A549 (cell line): Measurements from ENCODE around the gene TBC1D8. TPM values are rescaled to one million over a fixed set of nuclear protein-coding genes. Genes with fewer than 3 reads are reported as not detected.

Experiments used
- CTCF ChIP-seq: fragments of >200 bp; sonication (Bioruptor Twin); formaldehyde crosslinking; IDR thresholded peaks from 3 replicates; pipeline ENCODE4 v1.5.1; 2016
- EHF ChIP-seq: fragments of 250-450 bp; sonication (Bioruptor Pico); IDR thresholded peaks from 2 replicates; pipeline ENCODE4 v1.5.0; 2020; ENCODE audit warnings: mild to moderate bottlenecking
- EHMT2 ChIP-seq: fragments of 200-600 bp; sonication (generic); IDR thresholded peaks from 2 replicates; pipeline ENCODE4 v1.6.1; 2016; ENCODE audit warnings: antibody characterized with exemption, low read depth, mild to moderate bottlenecking, moderate library complexity
- EP300 ChIP-seq, 2 experiments: fragments of >200 bp; sonication (Bioruptor Twin); formaldehyde crosslinking; IDR thresholded peaks; 2 replicates in 1 of 2; 3 replicates in 1 of 2; pipeline ENCODE4 v1.6.1; 2016 to 2017
- FOSB ChIP-seq: fragments of 250-450 bp; sonication (Bioruptor Pico); IDR thresholded peaks from 2 replicates; pipeline ENCODE4 v1.5.0; 2020; ENCODE audit warnings: mild to moderate bottlenecking, moderate library complexity
- FOXS1 ChIP-seq: fragments of 250-450 bp; sonication (Bioruptor Pico); IDR thresholded peaks from 2 replicates; pipeline ENCODE4 v1.5.0; 2020; ENCODE audit warnings: mild to moderate bottlenecking, moderate library complexity
- GATA3 ChIP-seq: IDR thresholded peaks from 2 replicates; pipeline ENCODE4 v1.6.1; 2012; ENCODE audit warnings: borderline replicate concordance
- HES2 ChIP-seq: fragments of >200 bp; sonication (Bioruptor Twin); formaldehyde crosslinking; IDR thresholded peaks from 2 replicates; pipeline ENCODE4 v1.6.1; 2016
- HEYL ChIP-seq: fragments of 250-450 bp; sonication (Bioruptor Pico); IDR thresholded peaks from 2 replicates; pipeline ENCODE4 v1.8.0; 2021; ENCODE audit warnings: mild to moderate bottlenecking, moderate library complexity
- HOXA7 ChIP-seq: fragments of 250-450 bp; sonication (Bioruptor Pico); IDR thresholded peaks from 2 replicates; pipeline ENCODE4 v1.5.0; 2020; ENCODE audit warnings: mild to moderate bottlenecking, moderate library complexity
- HOXB13 ChIP-seq: fragments of 250-450 bp; sonication (Bioruptor Pico); IDR thresholded peaks from 2 replicates; pipeline ENCODE4 v1.5.0; 2020; ENCODE audit warnings: low read depth, mild to moderate bottlenecking, moderate library complexity
- HOXB5 ChIP-seq: fragments of 250-450 bp; sonication (Bioruptor Pico); IDR thresholded peaks from 2 replicates; pipeline ENCODE4 v1.5.0; 2020; ENCODE audit warnings: mild to moderate bottlenecking, moderate library complexity
- JUN ChIP-seq, 2 experiments: fragments of >200 bp; sonication (Bioruptor Twin); formaldehyde crosslinking; IDR thresholded peaks; 2 replicates in 1 of 2; 3 replicates in 1 of 2; pipeline ENCODE4 v1.6.1; 2016 to 2017
- JUNB ChIP-seq: fragments of >200 bp; sonication (Bioruptor Twin); formaldehyde crosslinking; IDR thresholded peaks from 2 replicates; pipeline ENCODE4 v1.6.1; 2016
- MAFK ChIP-seq: fragments of 450-650 bp; IDR thresholded peaks from 2 replicates; pipeline ENCODE4 v1.6.1; 2014; ENCODE audit not compliant: partially characterized antibody
- MAZ ChIP-seq: fragments of 150-350 bp; IDR thresholded peaks from 2 replicates; pipeline ENCODE4 v1.6.1; 2014; ENCODE audit warnings: antibody characterized with exemption, low read depth, low read length, borderline replicate concordance
- MYC ChIP-seq: IDR thresholded peaks from 2 replicates; pipeline ENCODE4 v1.6.1; 2012; ENCODE audit warnings: mild to moderate bottlenecking, inconsistent platforms, low read length, improper control_type of control experiment, borderline replicate concordance
- NPAS2 ChIP-seq: fragments of 250-450 bp; sonication (Bioruptor Pico); IDR thresholded peaks from 2 replicates; pipeline ENCODE4 v1.8.0; 2022; ENCODE audit warnings: mild to moderate bottlenecking, moderate library complexity, borderline replicate concordance
- NR3C1 ChIP-seq: fragments of >200 bp; sonication (Bioruptor Twin); formaldehyde crosslinking; IDR thresholded peaks from 3 replicates; pipeline ENCODE4 v1.6.1; 2017
- POLR2AphosphoS2 ChIP-seq: conservative IDR thresholded peaks from 2 replicates; pipeline ENCODE4 v1.6.1; 2012; ENCODE audit warnings: low read length, improper control_type of control experiment, inconsistent platforms
- RAD21 ChIP-seq, 2 experiments: fragments of >200 bp in 1 of 2; sonication (Bioruptor Twin) in 1 of 2; formaldehyde crosslinking in 1 of 2; IDR thresholded peaks in 1 of 2; conservative IDR thresholded peaks in 1 of 2; 2 replicates in 1 of 2; 3 replicates in 1 of 2; pipeline ENCODE4 v1.6.1; 2012 to 2018; ENCODE audit warnings: inconsistent platforms in 1 of 2
- REST ChIP-seq: fragments of 200-600 bp; sonication (generic); IDR thresholded peaks from 2 replicates; pipeline ENCODE4 v1.6.1; 2016; ENCODE audit warnings: antibody characterized with exemption, mild to moderate bottlenecking, moderate library complexity
- SMC3 ChIP-seq: fragments of >200 bp; sonication (Bioruptor Twin); formaldehyde crosslinking; IDR thresholded peaks from 3 replicates; pipeline ENCODE4 v1.6.1; 2018; ENCODE audit warnings: inconsistent platforms
- TP53 ChIP-seq: fragments of 250-450 bp; sonication (Bioruptor Pico); IDR thresholded peaks from 2 replicates; pipeline ENCODE4 v1.5.0; 2021; ENCODE audit warnings: mild to moderate bottlenecking, moderate library complexity
- ZSCAN20 ChIP-seq: fragments of 250-450 bp; sonication (Bioruptor Pico); IDR thresholded peaks from 2 replicates; pipeline ENCODE4 v1.8.0; 2022; ENCODE audit warnings: mild to moderate bottlenecking, moderate library complexity
- polyA plus RNA-seq, 4 experiments: library from polyadenylated mRNA; depleted of rRNA in 3 of 4; stranded (reverse); fragments of >200 nt; fragmentation: RNase III in 1 of 4; extraction: RNeasy Plus Mini Kit Qiagen cat#74134 plus additional on column Dnase treatment in 1 of 4; gene quantifications; 2 replicates in 3 of 4; 3 replicates in 1 of 4; pipeline ENCODE4 v1.2.3, GENCODE V29; 2011 to 2017
- TF ChIP-seq, protein P1 (sequence below): fragments of 250-450 bp; sonication (Bioruptor Pico); IDR thresholded peaks from 2 replicates; pipeline ENCODE4 v1.5.0; 2021; ENCODE audit warnings: mild to moderate bottlenecking, moderate library complexity, borderline replicate concordance
- TF ChIP-seq, protein P2 (sequence below): IDR thresholded peaks from 2 replicates; pipeline ENCODE4 v1.6.1; 2012
- TF ChIP-seq, protein P3 (sequence below): fragments of 450-650 bp; IDR thresholded peaks from 2 replicates; pipeline ENCODE4 v1.6.1; 2014; ENCODE audit warnings: antibody characterized with exemption

TBC1D8 gene
- polyA plus RNA-seq, 2 of the 4 experiments (the other 2 are of a cell fraction) = 35.3 to 107 TPM

DNA sequence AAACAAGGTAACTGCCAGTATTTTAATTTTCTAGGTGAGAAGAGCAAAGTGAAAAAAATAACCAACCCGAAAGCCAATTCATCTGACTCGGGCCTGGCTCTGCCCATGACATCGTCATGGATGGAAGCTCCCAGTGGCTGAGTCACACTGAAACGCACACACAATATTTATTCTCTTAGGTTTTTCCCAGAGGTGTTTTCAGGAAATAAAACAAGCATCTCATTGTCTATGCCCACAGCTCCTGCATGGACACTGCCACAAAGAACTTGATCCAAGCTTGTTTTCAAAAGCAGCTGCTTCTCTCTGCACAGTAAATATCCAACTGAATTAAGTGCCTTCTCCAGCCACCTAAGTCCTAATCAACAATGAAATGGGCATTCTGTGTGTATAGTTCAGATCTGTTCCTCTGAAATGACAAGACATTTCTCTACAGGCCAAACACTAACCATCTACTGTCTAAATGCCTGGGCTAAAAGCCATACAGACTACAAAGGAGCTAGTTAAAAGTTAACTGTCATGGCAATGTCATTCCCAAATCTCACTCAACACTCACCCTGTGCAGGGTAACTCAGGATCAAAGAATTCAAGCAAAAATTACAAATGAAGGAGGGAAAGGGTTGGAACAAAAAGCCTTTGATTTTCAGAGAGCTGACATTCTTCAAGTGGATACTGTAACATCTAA, 86.2 kb downstream of the TBC1D8 start (continued):
- TF ChIP-seq HES2 (no peak), EHF (peak; percentile 58; the same call in 1 of the 2 replicates), GATA3 (peak; percentile 53; the same call in 1 of the 2 replicates), HOXB5 (CRISPR knock-in tag) (no peak), NPAS2 (no peak), MAZ (no peak), HOXB13 (0 out of 2 replicates have a peak, but pooled peaks have one; percentile 17), ZSCAN20 (CRISPR knock-in tag) (no peak; the same call in 1 of the 2 replicates), NR3C1 (no peak), MYC (no peak), FOSB (peak; percentile 84; the same call in 1 of the 2 replicates), TP53 (CRISPR knock-in tag) (no peak; the same call in 1 of the 2 replicates), POLR2AphosphoS2 (no peak), SMC3 (no peak), EP300 (IDR thresholded peaks at IDR 0.05) (peak in 1 of 2 experiments; percentile 38; a peak in 1 of 5 replicates), HEYL (CRISPR knock-in tag) (peak; percentile 15; the same call in 1 of the 2 replicates), JUNB (no peak), CTCF (no peak), FOXS1 (no peak), EHMT2 (no peak), HOXA7 (peak; percentile 71; the same call in 1 of the 2 replicates), MAFK (peak; percentile 17), REST (no peak), JUN (IDR thresholded peaks at IDR 0.05) (peak in 1 of 2 experiments; percentile 37; a peak in 4 of 5 replicates), RAD21 (conservative IDR thresholded peaks at IDR 0.05 in 1 of 2, IDR thresholded peaks at IDR 0.05 in 1 of 2) (no peak; a peak in 1 of 5 replicates)
- TF ChIP-seq, protein P1, sequence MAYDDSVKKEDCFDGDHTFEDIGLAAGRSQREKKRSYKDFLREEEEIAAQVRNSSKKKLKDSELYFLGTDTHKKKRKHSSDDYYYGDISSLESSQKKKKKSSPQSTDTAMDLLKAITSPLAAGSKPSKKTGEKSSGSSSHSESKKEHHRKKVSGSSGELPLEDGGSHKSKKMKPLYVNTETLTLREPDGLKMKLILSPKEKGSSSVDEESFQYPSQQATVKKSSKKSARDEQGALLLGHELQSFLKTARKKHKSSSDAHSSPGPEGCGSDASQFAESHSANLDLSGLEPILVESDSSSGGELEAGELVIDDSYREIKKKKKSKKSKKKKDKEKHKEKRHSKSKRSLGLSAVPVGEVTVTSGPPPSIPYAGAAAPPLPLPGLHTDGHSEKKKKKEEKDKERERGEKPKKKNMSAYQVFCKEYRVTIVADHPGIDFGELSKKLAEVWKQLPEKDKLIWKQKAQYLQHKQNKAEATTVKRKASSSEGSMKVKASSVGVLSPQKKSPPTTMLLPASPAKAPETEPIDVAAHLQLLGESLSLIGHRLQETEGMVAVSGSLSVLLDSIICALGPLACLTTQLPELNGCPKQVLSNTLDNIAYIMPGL (CRISPR knock-in tag) = 0 out of 2 replicates have a peak, but pooled peaks have one; percentile 50
- TF ChIP-seq, protein P2, sequence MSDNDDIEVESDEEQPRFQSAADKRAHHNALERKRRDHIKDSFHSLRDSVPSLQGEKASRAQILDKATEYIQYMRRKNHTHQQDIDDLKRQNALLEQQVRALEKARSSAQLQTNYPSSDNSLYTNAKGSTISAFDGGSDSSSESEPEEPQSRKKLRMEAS = peak; percentile 30; the same call in 1 of the 2 replicates
- TF ChIP-seq, protein P3, sequence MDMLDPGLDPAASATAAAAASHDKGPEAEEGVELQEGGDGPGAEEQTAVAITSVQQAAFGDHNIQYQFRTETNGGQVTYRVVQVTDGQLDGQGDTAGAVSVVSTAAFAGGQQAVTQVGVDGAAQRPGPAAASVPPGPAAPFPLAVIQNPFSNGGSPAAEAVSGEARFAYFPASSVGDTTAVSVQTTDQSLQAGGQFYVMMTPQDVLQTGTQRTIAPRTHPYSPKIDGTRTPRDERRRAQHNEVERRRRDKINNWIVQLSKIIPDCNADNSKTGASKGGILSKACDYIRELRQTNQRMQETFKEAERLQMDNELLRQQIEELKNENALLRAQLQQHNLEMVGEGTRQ = no peak
